ENCODE data around the gene SAMD4B. TPM values are rescaled to one million over a fixed set of nuclear protein-coding genes. Genes with fewer than 3 reads are reported as not detected.

SAMD4B gene
- total RNA-seq, 1 experiment from 2014 or later: 64.2 TPM

- in situ Hi-C loops (cut with HindIII; ENCODE audit: low sequenced_read_pairs): no loop called here
- no peak for DNase-seq (ENCODE audit: low spot score)
Observed at GRCh38 chr19:39384839-39385568, 42.8 kb downstream of the SAMD4B start.

DNA sequence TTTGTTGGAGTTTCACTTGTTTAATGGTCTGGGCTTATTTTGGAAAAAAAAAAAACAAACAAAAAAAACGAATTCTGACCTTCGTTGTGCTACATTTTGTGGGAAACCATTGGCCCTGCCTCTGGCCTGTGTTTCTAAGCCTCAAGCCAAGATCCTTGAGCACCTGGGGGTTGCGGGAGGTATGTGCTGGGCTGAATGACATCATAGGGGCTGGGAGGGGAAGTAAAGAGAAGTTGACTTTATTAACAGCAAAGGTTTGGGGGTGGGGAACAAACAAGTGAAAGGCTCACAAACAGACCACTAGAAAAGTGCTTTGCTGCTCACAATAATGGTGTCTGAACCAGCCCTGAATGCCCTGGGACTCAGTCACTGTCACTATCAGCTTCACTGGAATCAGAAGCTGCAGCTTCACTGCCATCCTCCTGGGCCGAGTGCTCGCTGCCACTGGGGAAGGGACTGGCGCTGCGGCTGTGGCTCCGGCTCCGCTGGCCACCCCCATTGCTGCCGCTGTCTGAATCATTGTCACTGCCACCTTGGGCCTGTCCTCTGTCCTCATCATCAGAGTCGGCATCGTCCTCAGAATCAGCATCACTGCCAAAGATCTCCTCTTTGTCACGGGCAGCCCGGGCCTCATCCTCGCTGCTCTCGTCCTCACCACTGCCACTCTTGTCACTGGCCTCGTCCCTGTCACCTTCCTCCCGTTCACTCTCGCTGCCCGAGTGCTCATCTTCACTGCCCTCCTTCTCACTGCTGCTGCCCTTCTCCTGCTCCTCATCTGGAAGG lies 43.6 kb downstream of the SAMD4B start:
- in situ Hi-C loops (cut with HindIII; ENCODE audit: low sequenced_read_pairs): no loop called here

DNA sequence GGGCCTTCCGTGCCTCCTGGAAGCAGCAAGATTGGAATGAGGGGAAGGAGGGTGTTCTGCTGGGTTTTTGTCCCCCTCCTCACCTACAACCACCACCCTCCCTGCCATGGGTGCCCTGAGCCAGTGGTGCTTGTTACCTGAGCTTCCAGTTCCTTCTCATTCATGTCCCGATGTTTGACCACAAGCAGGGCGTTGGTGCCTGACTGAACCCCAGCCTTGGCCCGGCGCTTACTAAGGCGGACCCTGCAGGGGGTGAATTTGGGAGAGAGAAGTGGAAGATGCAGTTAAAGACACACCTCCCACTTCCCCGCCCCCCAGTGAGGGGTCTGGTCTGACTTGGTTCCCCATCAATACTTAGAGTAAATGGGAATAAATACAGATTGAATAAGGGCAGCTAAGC lies 44.3 kb downstream of the SAMD4B start:
- no peak for DNase-seq (ENCODE audit: low spot score)
- in situ Hi-C loops (cut with HindIII; ENCODE audit: low sequenced_read_pairs): no loop called here

More for the DNA sequence above, 43.6 kb downstream of the SAMD4B start:
- DNase-seq (ENCODE audit: low spot score): no peak

DNA sequence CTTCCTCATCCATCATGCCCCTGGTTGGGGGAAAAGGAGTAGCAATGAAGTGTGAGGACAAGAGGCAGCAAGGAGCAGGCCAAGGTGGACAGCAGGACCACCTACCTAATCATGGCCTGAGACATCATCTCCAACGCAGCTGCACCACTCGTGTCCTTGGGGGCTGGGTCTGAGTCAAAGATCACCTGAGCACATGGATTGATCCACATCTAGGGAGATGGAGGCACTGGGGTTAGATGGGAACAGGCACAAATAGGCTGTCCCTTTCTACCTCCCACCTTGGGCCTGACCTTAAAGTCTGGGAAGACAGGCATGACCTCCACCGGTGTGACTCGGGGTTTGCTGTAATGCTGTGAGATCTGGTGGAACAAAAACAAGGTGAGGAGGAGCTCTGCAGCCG lies 46.4 kb downstream of the SAMD4B start:
- DNase-seq (ENCODE audit: low spot score): no peak
- in situ Hi-C loops (cut with HindIII; ENCODE audit: low sequenced_read_pairs): no loop called here

GRCh38 chr19:39389631-39390414 lies 47.6 kb downstream of the SAMD4B start:
- no peak for DNase-seq (ENCODE audit: low spot score)
- in situ Hi-C loops (cut with HindIII; ENCODE audit: low sequenced_read_pairs): no loop called here

DNA sequence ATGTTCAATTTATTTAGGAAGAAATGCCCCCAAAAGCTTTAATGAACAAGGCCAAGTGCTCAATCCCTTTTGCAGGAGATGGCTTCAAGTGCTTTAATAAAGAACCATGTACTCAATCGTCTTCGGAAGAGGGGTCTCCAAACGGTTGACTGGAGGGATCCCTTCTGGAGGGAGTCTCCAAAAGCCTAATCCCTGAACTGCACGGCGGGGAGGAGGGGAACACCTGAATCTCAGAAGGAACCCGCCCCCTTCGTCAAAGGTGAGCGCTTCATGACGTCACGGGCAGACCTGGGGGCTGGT lies 48.2 kb downstream of the SAMD4B start:
- DNase-seq (ENCODE audit: low spot score): peak; percentile 85
- in situ Hi-C loops (cut with HindIII; ENCODE audit: low sequenced_read_pairs): no loop called here

- in situ Hi-C loops (cut with HindIII; ENCODE audit: low sequenced_read_pairs): no loop called here
- peak; percentile 100 for DNase-seq (ENCODE audit: low spot score)
Observed at GRCh38 chr19:39390751-39391437, 48.7 kb downstream of the SAMD4B start, which contains the start of the genes MED29 and PAF1. Gene MED29 (plus strand): TSS chr19:39391378. CDS start chr19:39391423, 45 bp downstream. Gene PAF1 (minus strand): TSS chr19:39391106. CDS start chr19:39390864, 242 bp downstream.

GRCh38 chr19:39397360-39398296 lies 55.4 kb downstream of the SAMD4B start:
- in situ Hi-C loops (cut with HindIII; ENCODE audit: low sequenced_read_pairs): no loop called here

GRCh38 chr19:39398297-39398864 lies 56.2 kb downstream of the SAMD4B start:
- in situ Hi-C loops (cut with HindIII; ENCODE audit: low sequenced_read_pairs): no loop called here

More at GRCh38 chr19:39397360-39398296, 55.4 kb downstream of the SAMD4B start:
- DNase-seq (ENCODE audit: low spot score): peak; percentile 70

GRCh38 chr19:39399668-39400050 lies 57.4 kb downstream of the SAMD4B start:
- in situ Hi-C loops (cut with HindIII; ENCODE audit: low sequenced_read_pairs): no loop called here
- no peak for DNase-seq (ENCODE audit: low spot score)

More at GRCh38 chr19:39398297-39398864, 56.2 kb downstream of the SAMD4B start:
- DNase-seq (ENCODE audit: low spot score): no peak

DNA sequence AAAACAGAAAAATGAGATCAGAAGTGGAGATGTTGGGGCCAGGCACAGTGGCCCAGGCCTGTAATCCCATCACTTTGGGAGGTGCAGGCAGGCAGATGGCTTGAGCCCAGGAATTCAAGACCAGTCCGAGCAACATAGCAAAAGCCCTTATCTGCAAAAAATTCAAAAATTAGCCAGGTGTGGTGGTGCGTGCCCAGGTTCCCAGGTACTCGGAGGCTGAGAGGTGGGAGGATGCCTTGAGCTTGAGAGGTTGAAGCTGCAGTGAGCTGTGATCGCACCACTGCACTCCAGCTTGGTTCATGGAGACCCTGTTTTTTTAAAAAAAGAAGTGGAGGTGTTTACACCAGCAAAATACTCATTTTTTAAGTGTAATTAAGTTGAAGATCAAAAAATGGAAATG lies 57.8 kb downstream of the SAMD4B start:
- no peak for DNase-seq (ENCODE audit: low spot score)
- in situ Hi-C loops (cut with HindIII; ENCODE audit: low sequenced_read_pairs): no loop called here

- in situ Hi-C loops (cut with HindIII; ENCODE audit: low sequenced_read_pairs): no loop called here
- DNase-seq (ENCODE audit: low spot score): peak; percentile 15
Observed at GRCh38 chr19:39401070-39401548, 58.9 kb downstream of the SAMD4B start.

DNA sequence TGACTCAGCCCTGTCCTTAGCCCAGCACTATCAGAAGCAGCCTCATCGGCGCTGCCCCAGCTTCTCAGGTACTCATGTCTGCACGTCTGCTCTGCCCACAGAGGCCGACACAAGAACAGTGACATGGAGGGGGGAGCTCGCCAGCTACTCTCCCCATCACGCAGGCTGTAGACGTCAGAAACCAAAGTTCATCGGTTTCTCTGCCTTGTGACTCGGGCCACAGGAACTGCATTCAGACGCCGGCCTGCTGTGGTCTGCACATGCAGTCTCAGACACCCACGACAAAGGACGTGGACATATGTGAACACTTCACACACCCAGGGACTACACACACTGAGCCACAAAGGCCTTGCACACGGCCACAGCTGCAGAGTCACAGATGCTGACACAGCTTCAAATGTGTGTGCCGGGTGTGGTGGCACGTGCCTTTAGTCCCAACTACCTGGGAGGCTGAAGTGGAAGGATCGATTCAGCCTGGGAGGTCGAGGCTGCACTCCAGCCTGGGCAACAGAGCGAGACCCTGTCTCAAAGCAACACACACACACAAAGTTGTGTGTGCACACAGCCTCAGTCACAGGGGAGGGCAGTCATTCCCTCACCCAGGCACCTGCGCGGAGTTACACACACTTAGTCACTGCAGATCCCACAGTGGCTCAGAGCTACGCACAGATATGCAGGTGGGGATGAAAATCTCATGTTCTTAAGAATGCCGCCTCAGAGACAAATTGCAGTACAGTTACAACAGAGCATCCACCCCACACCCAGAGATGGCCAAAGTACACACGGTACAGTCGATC lies 59.5 kb downstream of the SAMD4B start:
- in situ Hi-C loops (cut with HindIII; ENCODE audit: low sequenced_read_pairs): no loop called here
- peak; percentile 26 for DNase-seq (ENCODE audit: low spot score)

DNA sequence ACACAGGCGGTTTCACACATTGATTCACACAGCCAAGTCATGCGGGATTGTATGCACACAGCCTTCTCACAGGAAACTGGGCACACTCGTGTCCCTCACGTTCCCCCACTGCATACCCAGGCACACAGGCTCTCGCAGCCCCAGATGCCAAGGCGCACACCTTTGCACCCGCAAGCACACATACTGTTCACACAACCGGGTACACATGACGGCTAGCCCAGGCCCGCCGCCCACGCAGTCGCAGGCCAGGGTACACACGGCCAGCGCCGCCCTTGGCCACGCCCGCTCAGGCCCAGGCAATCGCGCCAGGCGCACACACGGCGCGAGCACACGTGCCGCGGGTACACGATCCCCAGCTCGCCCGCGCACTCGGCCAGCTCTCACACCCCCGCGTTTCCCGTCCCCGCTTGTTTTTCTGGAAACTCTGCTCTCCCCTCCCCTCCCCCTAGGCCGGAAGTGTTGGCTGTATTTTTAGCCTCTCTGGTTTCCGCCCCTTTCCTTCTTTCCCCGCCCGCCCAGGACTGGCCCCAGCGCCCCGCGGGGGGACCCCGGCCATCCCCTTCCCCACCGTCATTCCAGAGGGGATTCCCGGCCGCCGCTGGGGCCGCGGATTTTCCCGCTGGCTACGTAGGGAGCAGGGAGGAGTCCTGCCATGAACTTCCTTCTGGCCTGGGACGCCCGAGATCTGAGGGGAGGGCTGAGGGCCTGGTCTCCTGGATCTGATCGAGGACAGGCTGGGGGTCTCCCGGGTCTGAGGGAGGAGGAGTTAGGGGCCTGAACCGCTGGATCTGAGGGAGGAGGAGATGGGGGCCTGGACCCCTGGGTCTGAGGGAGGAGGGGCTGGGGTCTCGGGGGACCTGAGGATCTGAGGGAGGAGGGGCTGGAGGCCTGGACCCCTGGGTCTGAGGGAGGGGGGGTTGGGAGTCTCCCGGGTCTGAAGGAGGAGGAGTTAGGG lies 60.4 kb downstream of the SAMD4B start:
- in situ Hi-C loops (cut with HindIII; ENCODE audit: low sequenced_read_pairs): no loop called here
- peak; percentile 80 for DNase-seq (ENCODE audit: low spot score)

GRCh38 chr19:39403331-39404312 lies 61.4 kb downstream of the SAMD4B start:
- peak; percentile 72 for DNase-seq (ENCODE audit: low spot score)
- in situ Hi-C loops (cut with HindIII; ENCODE audit: low sequenced_read_pairs): no loop called here

Data from G401 (cell line).